Stimulated activated CD4-positive, alpha-beta T cell treated with anti-CD3 and anti-CD28 coated beads, Interleukin-12 subunit alpha, Interleukin-12 subunit beta, amount 100 ng/mL, for 24 hours (primary cell): ENCODE data around the gene NBEA.

Experiments
- DNase-seq, 2 experiments: peaks; one replicate each; pipeline ENCODE4 v3.0.0-alpha.2; 2020; ENCODE audit warnings: low read depth in 2 of 2

Gene NBEA

GRCh38 chr13:35164324-35164932 is 222.4 kb downstream of the NBEA start:
- DNase-seq: no peak

GRCh38 chr13:35165205-35165604 is 223.1 kb downstream of the NBEA start:
- DNase-seq: no peak

- DNase-seq: no peak
Measured at GRCh38 chr13:35179494-35179893, 237.4 kb downstream of the NBEA start.

GRCh38 chr13:35179920-35180663 is 238.0 kb downstream of the NBEA start:
- no peak for DNase-seq

- no peak for DNase-seq
Measured at GRCh38 chr13:35190241-35190640, 248.2 kb downstream of the NBEA start.

- DNase-seq: no peak
Measured at GRCh38 chr13:35191883-35192282, 249.8 kb downstream of the NBEA start.

- no peak for DNase-seq
Measured at GRCh38 chr13:35198613-35199200, 256.6 kb downstream of the NBEA start.

- no peak for DNase-seq
Measured at GRCh38 chr13:35208587-35208986, 266.5 kb downstream of the NBEA start.

- no peak for DNase-seq
Measured at GRCh38 chr13:35210261-35210660, 268.2 kb downstream of the NBEA start.

GRCh38 chr13:35211949-35212348 is 269.9 kb downstream of the NBEA start:
- DNase-seq: no peak

- DNase-seq: no peak
Measured at GRCh38 chr13:35213911-35214310, 271.8 kb downstream of the NBEA start.

- DNase-seq: no peak
Measured at GRCh38 chr13:35216131-35216530, 274.1 kb downstream of the NBEA start.

- DNase-seq: no peak
Measured at GRCh38 chr13:35219021-35219420, 277.0 kb downstream of the NBEA start.

- no peak for DNase-seq
Measured at GRCh38 chr13:35225159-35225558, 283.1 kb downstream of the NBEA start.

- no peak for DNase-seq
Measured at GRCh38 chr13:35225582-35225981, 283.5 kb downstream of the NBEA start.

- no peak for DNase-seq
Measured at GRCh38 chr13:35228536-35228935, 286.5 kb downstream of the NBEA start.

- DNase-seq: no peak
Measured at GRCh38 chr13:35231426-35231825, 289.4 kb downstream of the NBEA start.

GRCh38 chr13:35238274-35238673 is 296.2 kb downstream of the NBEA start:
- DNase-seq: no peak

GRCh38 chr13:35252536-35253205 is 310.6 kb downstream of the NBEA start:
- DNase-seq: no peak

- DNase-seq: no peak
Measured at GRCh38 chr13:35255241-35255640, 313.2 kb downstream of the NBEA start.

- no peak for DNase-seq
Measured at GRCh38 chr13:35256459-35257148, 314.5 kb downstream of the NBEA start.

GRCh38 chr13:35260316-35260715 is 318.2 kb downstream of the NBEA start:
- no peak for DNase-seq
